HG02852 (cell line): ENCODE measurements around the gene RAB28.

ENCODE experiments used
- ATAC-seq: cut with Tn5 transposase; IDR thresholded peaks from one replicate; pipeline ENCODE4 v1.9.1; 2021; ENCODE audit warnings: mild to moderate bottlenecking, moderate library complexity; ENCODE audit not compliant: unreplicated experiment

Gene RAB28

DNA sequence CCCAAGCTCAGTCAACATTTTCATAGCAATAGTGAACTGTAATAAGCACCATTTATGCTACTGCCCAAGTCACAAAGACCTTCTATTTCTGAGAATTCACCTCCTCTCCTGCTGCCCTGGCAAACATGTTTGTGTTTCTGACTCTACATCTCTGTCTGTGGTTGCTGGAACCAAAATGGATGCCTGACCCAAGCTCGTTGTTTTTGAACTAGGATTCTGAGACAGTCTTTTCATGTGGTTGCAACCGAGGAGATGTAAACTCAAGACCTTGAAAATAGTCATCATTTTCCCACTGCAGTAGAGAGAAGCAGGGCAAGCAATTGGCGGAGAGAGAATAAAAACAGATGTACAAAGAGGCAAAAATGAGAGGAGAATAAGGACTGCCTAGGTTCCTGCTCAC is 160.2 kb downstream of the RAB28 start:
- ATAC-seq: no peak

GRCh38 chr4:13322681-13323101 is 161.4 kb downstream of the RAB28 start:
- ATAC-seq: no peak
